ENCODE measurements around the gene MAPK8IP3. TPM values are rescaled to one million over a fixed set of nuclear protein-coding genes. Genes with fewer than 3 reads are reported as not detected.
"Not testable (repeated sequence)": the region's sequence is repeated elsewhere in the genome, so short reads cannot be mapped to it uniquely, and the experiment has no call there.

Gene MAPK8IP3
- total RNA-seq, 1 donor from 2014 or later = 32.6 TPM

DNA sequence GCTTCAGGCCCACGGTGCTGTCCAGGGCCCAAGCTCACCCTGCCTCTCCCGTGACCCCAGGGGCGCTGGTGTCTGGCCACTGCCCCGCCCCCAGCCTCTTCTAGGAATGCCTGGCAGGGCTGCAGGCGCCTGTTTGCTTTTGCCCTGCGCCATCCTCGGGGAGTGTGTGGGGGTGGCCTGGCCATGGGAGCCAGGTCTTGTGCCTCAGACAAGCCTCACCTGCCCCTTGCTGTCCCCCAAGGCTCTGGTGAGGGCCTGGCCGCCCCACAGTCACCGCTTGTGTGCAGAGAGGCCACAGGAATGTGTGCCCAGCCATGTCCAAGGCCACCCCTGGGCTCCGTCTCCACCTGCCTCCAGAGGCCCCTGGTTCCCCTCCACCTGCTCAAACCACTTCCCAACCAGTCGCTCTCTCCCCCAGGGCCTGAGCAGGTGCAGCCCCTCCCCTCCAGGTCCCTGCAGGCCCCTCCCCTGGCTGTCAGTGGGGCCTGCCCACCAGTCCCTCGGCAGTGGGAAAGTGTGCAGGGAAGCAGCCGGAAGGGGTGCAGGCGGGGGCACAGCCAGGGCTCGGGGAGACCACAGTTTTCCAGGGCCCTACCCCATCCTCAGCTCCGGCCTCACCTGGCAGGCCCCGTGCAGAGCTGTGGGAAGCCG is 88.4 kb downstream of the MAPK8IP3 start:
- Histone ChIP-seq H3K27me3 (ENCODE audit: control insufficient read depth, insufficient read depth, low read length) (peaks cover 2% of the 10 kb centered on the region), H3K4me3 (ENCODE audit: low read depth, low read length) (no peak overlapping the region), H3K36me3 (ENCODE audit: control insufficient read depth, insufficient read depth, low read length) (no peaks in the 10 kb centered on the region)
- DNase-seq (ENCODE audit: low read depth) = no peak
- TF ChIP-seq, protein P1, sequence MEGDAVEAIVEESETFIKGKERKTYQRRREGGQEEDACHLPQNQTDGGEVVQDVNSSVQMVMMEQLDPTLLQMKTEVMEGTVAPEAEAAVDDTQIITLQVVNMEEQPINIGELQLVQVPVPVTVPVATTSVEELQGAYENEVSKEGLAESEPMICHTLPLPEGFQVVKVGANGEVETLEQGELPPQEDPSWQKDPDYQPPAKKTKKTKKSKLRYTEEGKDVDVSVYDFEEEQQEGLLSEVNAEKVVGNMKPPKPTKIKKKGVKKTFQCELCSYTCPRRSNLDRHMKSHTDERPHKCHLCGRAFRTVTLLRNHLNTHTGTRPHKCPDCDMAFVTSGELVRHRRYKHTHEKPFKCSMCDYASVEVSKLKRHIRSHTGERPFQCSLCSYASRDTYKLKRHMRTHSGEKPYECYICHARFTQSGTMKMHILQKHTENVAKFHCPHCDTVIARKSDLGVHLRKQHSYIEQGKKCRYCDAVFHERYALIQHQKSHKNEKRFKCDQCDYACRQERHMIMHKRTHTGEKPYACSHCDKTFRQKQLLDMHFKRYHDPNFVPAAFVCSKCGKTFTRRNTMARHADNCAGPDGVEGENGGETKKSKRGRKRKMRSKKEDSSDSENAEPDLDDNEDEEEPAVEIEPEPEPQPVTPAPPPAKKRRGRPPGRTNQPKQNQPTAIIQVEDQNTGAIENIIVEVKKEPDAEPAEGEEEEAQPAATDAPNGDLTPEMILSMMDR (IDR thresholded peaks at IDR 0.05; ENCODE audit: insufficient read depth, low read length, poor library complexity, severe bottlenecking) = no peak

DNA sequence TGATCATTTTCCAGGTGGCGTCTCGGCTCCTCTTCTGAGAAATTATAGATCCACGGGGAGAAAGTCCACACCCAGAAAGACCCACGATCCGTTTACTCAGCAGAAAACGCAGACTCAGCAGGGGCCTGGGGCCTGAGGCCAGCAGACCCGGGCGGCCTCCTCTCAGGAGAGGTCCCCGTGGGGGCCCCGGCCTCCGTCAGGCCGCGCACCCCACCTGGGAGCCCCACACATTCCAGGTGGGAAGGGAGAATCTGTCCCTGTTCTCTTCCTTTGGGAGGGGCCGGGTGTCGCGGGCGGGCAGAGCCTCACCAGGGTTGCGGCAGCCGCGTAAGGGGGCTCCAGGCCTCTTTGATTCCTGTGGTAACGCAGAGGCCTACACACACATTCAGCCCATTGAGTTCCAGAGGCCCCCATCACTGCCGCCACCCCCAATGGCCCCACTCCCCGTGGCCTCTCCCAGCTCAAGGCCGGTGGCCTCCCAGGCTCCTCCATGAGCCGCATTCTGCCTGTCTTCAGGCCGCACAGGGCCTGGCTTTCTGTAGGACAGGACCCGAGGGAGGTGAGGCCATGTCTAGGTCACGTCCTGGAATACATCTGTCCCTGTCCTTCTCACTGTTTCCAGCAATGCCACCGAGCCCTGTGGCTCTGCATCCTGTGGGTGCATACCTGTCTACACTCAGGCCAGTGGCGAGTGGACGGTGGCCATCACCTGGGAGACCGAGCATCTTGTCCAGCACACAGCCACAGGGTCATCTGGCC is 89.1 kb downstream of the MAPK8IP3 start:
- peaks cover 2% of the 10 kb centered on the region for H3K27me3 ChIP-seq (ENCODE audit: control insufficient read depth, insufficient read depth, low read length)
- no peak overlapping the region for H3K4me3 ChIP-seq (ENCODE audit: low read depth, low read length)
- TF ChIP-seq, protein P1 (IDR thresholded peaks at IDR 0.05; ENCODE audit: insufficient read depth, low read length, poor library complexity, severe bottlenecking) = no peak
- DNase-seq (ENCODE audit: low read depth) = no peak
- H3K36me3 ChIP-seq (ENCODE audit: control insufficient read depth, insufficient read depth, low read length) = no peaks in the 10 kb centered on the region

DNA sequence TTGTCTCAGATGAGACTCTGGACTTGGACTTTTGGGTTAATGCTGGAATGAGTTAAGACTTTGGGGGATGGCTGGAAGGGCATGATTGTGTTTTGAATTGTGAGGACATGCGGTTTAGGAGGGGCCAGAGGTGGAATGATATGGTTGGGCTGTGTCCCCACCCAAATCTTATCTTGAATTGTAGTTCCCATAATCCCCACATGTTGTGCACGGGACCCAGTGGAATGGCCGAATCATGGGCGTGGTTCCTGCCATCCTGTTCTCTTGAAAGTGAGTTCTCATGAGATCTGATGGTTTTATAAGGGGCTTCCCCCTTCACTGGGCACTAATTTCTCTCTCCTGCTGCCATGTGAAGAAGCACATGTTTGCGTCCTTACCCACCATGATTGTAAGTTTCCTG is 93.3 kb downstream of the MAPK8IP3 start:
- not testable (repeated sequence) for H3K4me3 ChIP-seq (ENCODE audit: low read depth, low read length); H3K27me3 ChIP-seq (ENCODE audit: control insufficient read depth, insufficient read depth, low read length); H3K36me3 ChIP-seq (ENCODE audit: control insufficient read depth, insufficient read depth, low read length); DNase-seq (ENCODE audit: low read depth)

DNA sequence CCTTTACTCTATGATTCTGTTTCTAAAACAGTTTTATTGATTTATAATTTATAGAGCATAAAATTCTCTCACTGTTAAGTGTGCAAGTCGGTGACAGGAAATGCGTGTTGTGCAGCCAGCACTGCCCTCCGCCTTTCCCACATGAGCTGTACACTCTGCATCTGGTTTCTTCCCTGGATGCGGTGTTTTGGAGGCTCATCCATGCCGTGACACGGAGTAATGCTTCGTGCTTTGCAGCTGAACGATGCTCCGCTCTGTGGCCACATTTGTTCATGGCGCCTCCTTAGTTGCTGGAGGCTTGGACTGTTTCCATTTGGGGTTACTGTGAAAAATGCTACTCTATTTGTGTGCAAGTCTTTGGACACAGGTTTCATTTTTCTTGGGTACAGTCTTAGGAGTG is 94.7 kb downstream of the MAPK8IP3 start:
- DNase-seq (ENCODE audit: low read depth) = no peak
- H3K27me3 ChIP-seq (ENCODE audit: control insufficient read depth, insufficient read depth, low read length) = no peaks in the 10 kb centered on the region
- no peak overlapping the region for H3K4me3 ChIP-seq (ENCODE audit: low read depth, low read length)
- no peaks in the 10 kb centered on the region for H3K36me3 ChIP-seq (ENCODE audit: control insufficient read depth, insufficient read depth, low read length)
- TF ChIP-seq, protein P1 (IDR thresholded peaks at IDR 0.05; ENCODE audit: insufficient read depth, low read length, poor library complexity, severe bottlenecking) = no peak

DNA sequence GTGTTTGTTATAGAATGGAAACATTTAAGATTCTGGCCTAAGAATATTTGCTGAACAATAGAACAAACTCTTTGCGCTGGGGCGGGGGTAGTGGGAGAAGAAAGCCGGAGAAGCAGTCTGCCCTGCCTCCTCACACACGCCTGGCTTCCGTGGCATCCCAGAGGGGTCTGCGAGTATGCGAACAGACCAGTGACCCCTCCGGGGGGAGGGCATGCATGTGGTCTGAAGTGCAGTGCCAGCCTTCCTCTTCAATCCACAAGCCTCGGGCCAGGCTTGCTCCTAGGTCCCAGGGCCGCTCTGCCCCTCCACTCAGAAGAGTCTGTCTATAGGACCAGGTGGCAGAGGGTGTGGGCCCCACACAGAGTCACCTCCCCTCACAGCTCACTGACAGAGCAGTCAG is 101.6 kb downstream of the MAPK8IP3 start:
- TF ChIP-seq, protein P1 (IDR thresholded peaks at IDR 0.05; ENCODE audit: insufficient read depth, low read length, poor library complexity, severe bottlenecking) = no peak
- no peak for DNase-seq (ENCODE audit: low read depth)
- Histone ChIP-seq H3K4me3 (ENCODE audit: low read depth, low read length) (no peak overlapping the region), H3K36me3 (ENCODE audit: control insufficient read depth, insufficient read depth, low read length) (no peaks in the 10 kb centered on the region), H3K27me3 (ENCODE audit: control insufficient read depth, insufficient read depth, low read length) (no peaks in the 10 kb centered on the region)

DNA sequence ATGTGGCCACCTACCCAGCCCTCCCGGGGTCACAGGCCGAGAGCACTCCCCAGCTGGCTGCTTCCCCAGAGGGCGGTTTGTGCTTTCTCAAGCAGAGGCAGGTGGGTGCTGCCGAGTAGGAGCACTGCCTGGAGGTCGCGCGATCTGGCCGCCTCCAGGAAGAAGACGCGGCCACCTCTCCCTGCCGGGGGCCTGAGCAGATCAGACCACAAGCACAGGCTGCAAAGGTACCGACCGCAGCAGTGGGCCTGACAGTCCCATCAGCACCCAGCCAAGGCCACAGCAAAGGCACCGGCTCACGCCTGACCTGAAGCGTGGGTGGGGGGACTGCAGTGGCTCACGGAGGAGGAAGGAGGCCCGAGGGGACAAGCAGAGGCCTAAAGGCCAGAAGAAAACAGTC is 102.7 kb downstream of the MAPK8IP3 start:
- Histone ChIP-seq H3K27me3 (ENCODE audit: control insufficient read depth, insufficient read depth, low read length) (no peaks in the 10 kb centered on the region), H3K4me3 (ENCODE audit: low read depth, low read length) (no peak overlapping the region), H3K36me3 (ENCODE audit: control insufficient read depth, insufficient read depth, low read length) (no peaks in the 10 kb centered on the region)
- DNase-seq (ENCODE audit: low read depth) = no peak
- TF ChIP-seq, protein P1 (IDR thresholded peaks at IDR 0.05; ENCODE audit: insufficient read depth, low read length, poor library complexity, severe bottlenecking) = no peak
